Natural killer cell (primary cell): ENCODE results near the gene RND3. TPM values are rescaled to one million over a fixed set of nuclear protein-coding genes. Genes with fewer than 3 reads are reported as not detected.

Experiments used
- ATAC-seq, 3 donors: fragments of 150-1000 bp in 2 of 3; fragments of 200-7000 bp in 1 of 3; cut with Tn5 transposase; 1 replicate in 1 of 3; 2 replicates in 2 of 3; pipeline ENCODE4 v1.10.0; 2021; ENCODE audit warnings: mild to moderate bottlenecking in 2 of 3, moderate library complexity in 2 of 3
- DNase-seq, 2 donors: peaks; one replicate each; pipeline versions ENCODE4 v3.0.0 to v3.0.0-alpha.2; 2013 to 2021; ENCODE audit warnings: mixed read lengths in 1 of 2
- H3K27ac ChIP-seq: one replicate; pipeline ENCODE4 v1.5.1; 2013; ENCODE audit warnings: mild to moderate bottlenecking, low read length
- H3K27me3 ChIP-seq: one replicate; pipeline ENCODE4 v1.6.1; 2013; ENCODE audit warnings: low read length; ENCODE audit not compliant: control insufficient read depth, insufficient read depth
- H3K36me3 ChIP-seq: one replicate; pipeline ENCODE4 v1.6.1; 2013; ENCODE audit warnings: low read length; ENCODE audit not compliant: control insufficient read depth, insufficient read depth
- H3K4me1 ChIP-seq: one replicate; pipeline ENCODE4 v1.6.1; 2013; ENCODE audit warnings: low read length; ENCODE audit not compliant: control insufficient read depth, insufficient read depth
- H3K4me3 ChIP-seq: one replicate; pipeline ENCODE4 v1.5.1; 2013; ENCODE audit warnings: low read length
- H3K9me3 ChIP-seq: one replicate; pipeline ENCODE4 v1.6.1; 2013; ENCODE audit warnings: low read length; ENCODE audit not compliant: control insufficient read depth, insufficient read depth
- H3K27ac Mint-ChIP-seq, 2 donors: one replicate each; pipeline ENCODE4 v1.8.0; 2022; ENCODE audit warnings: mild to moderate bottlenecking in 2 of 2, mixed read lengths in 2 of 2, moderate library complexity in 1 of 2
- H3K27me3 Mint-ChIP-seq, 2 donors: one replicate each; pipeline ENCODE4 v1.8.0; 2022; ENCODE audit warnings: low read depth in 2 of 2, mixed read lengths in 2 of 2
- H3K36me3 Mint-ChIP-seq: one replicate; pipeline ENCODE4 v1.8.0; 2022; ENCODE audit warnings: mixed read lengths
- H3K4me1 Mint-ChIP-seq, 2 donors: one replicate each; pipeline ENCODE4 v1.8.0; 2022; ENCODE audit warnings: mixed read lengths in 2 of 2
- H3K4me3 Mint-ChIP-seq: one replicate; pipeline ENCODE4 v1.8.0; 2022; ENCODE audit warnings: mild to moderate bottlenecking, moderate library complexity, mixed read lengths
- H3K9me3 Mint-ChIP-seq, 2 donors: one replicate each; pipeline ENCODE4 v1.8.0; 2022; ENCODE audit warnings: mixed read lengths in 2 of 2
- CTCF ChIP-seq: fragments of 200-600 bp; IDR thresholded peaks from one replicate; pipeline ENCODE4 v1.8.0; 2022; ENCODE audit warnings: antibody characterized with exemption
- WGBS: methylation state at CpG from one replicate; pipeline ENCODE4 v1.1.7; 2013; ENCODE audit warnings: missing lambda C conversion rate; ENCODE audit not compliant: insufficient coverage; 5-methylcytosine and 5-hydroxymethylcytosine counted together
- intact Hi-C: fragments of 100-400 bp; cut with micrococcal nuclease; formaldehyde crosslinking; loops from one replicate; pipeline ENCODE4 v1.14.2; 2022
- total RNA-seq, 4 donors: library from RNA; stranded (reverse); fragments of 120-200 nt in 1 of 4; gene quantifications; one replicate each; pipeline versions ENCODE4 v1.2.3 to v1.2.4, GENCODE V29; 2013 to 2022

RND3 gene
- total RNA-seq, 3 donors from 2014 or later (not counting 1 experiment from before 2014, with no cell fraction given) = not detected

- no peaks in the 10 kb centered on the region for H3K36me3 Mint-ChIP-seq
- DNase-seq = no peak
- Histone ChIP-seq H3K4me1 (no peaks in the 10 kb centered on the region), H3K36me3 (no peaks in the 10 kb centered on the region), H3K4me3 (no peak overlapping the region), H3K27ac (no peak overlapping the region), H3K27me3 (peaks cover 13% of the 10 kb centered on the region), H3K9me3 (no peaks in the 10 kb centered on the region)
- no peaks in the 10 kb centered on the region for H3K4me1 Mint-ChIP-seq
- TF ChIP-seq CTCF = no peak
- intact Hi-C loops = loop anchor here (5.0 kb wide), 1 partner anchor 890 kb away; no protein-coding TSS in a partner anchor
- WGBS = 4% methylated on average over 42 of the region's 45 CpGs
- H3K27ac Mint-ChIP-seq = no peak overlapping the region
- H3K27me3 Mint-ChIP-seq = peaks cover 24 to 34% of the 10 kb centered on the region in 2 donors
- H3K4me3 Mint-ChIP-seq = no peak overlapping the region
- ATAC-seq = no peak
- H3K9me3 Mint-ChIP-seq = peaks cover 2 to 3% of the 10 kb centered on the region in 2 donors
These were observed 655 bp downstream of the RND3 start for GRCh38 chr2:150486539-150487484.

- no peak for ATAC-seq
- Mint-ChIP-seq H3K27me3 (peaks cover 24 to 34% of the 10 kb centered on the region in 2 donors), H3K9me3 (peaks cover 2 to 3% of the 10 kb centered on the region in 2 donors)
These were observed 1.5 kb downstream of the RND3 start for GRCh38 chr2:150485871-150486538.

GRCh38 chr2:150485114-150485870 is 2.2 kb downstream of the RND3 start:
- H3K4me1 ChIP-seq = no peaks in the 10 kb centered on the region
- H3K9me3 Mint-ChIP-seq = peaks cover 2 to 3% of the 10 kb centered on the region in 2 donors
- no peaks in the 10 kb centered on the region for H3K36me3 ChIP-seq
- H3K9me3 ChIP-seq = no peaks in the 10 kb centered on the region
- 4% methylated on average over 43 of the region's 43 CpGs for WGBS
- no peaks in the 10 kb centered on the region for H3K36me3 Mint-ChIP-seq
- H3K27me3 Mint-ChIP-seq = peaks cover 23 to 34% of the 10 kb centered on the region in 2 donors
- H3K27ac Mint-ChIP-seq = no peak overlapping the region
- no peak for TF ChIP-seq CTCF
- no peak overlapping the region for H3K27ac ChIP-seq
- no peak overlapping the region for H3K4me3 Mint-ChIP-seq
- H3K4me1 Mint-ChIP-seq = no peaks in the 10 kb centered on the region
- no peak for ATAC-seq
- DNase-seq = no peak
- peaks cover 13% of the 10 kb centered on the region for H3K27me3 ChIP-seq
- H3K4me3 ChIP-seq = no peak overlapping the region
- intact Hi-C loops = loop anchor here (5.0 kb wide), 1 partner anchor 888 kb away; no protein-coding TSS in a partner anchor

More at GRCh38 chr2:150485871-150486538, 1.5 kb downstream of the RND3 start:
- WGBS = 3% methylated on average over 62 of the region's 62 CpGs
- Histone ChIP-seq H3K36me3 (no peaks in the 10 kb centered on the region), H3K4me3 (no peak overlapping the region), H3K27ac (no peak overlapping the region), H3K4me1 (no peaks in the 10 kb centered on the region), H3K9me3 (no peaks in the 10 kb centered on the region), H3K27me3 (peaks cover 13% of the 10 kb centered on the region)
- Mint-ChIP-seq H3K36me3 (no peaks in the 10 kb centered on the region), H3K4me3 (no peak overlapping the region), H3K27ac (no peak overlapping the region), H3K4me1 (no peaks in the 10 kb centered on the region)
- DNase-seq = no peak
- intact Hi-C loops = loop anchor here (5.0 kb wide), 1 partner anchor 889 kb away; no protein-coding TSS in a partner anchor
- no peak for TF ChIP-seq CTCF
